H1 (cell line): ENCODE data around the gene ALDH1A2. TPM values are rescaled to one million over a fixed set of nuclear protein-coding genes. Genes with fewer than 3 reads are reported as not detected.

Experiments
- CTCF ChIA-PET: fragments of 300-600 bp; sonication (Branson Sonifier 250); formaldehyde crosslinking; loops from one replicate; lab custom pipeline; 2021; ENCODE audit not compliant: partially characterized antibody; lab: Charles Lee
- POLR2A ChIA-PET: fragments of 300-600 bp; sonication (Branson Sonifier 250); formaldehyde crosslinking; loops from one replicate; lab custom pipeline; 2021; ENCODE audit warnings: inconsistent platforms; ENCODE audit not compliant: partially characterized antibody; lab: Charles Lee
- DNase-seq, 2 experiments: peaks; one replicate each; pipeline versions ENCODE4 v3.0.0 to v3.0.0-alpha.2; 2010 to 2022; ENCODE audit warnings: low spot score in 2 of 2, low read depth in 1 of 2, mixed read lengths in 1 of 2
- FAIRE-seq: peaks from 2 replicates; lab custom pipeline; 2011; peaks lifted over from hg19 to GRCh38; lab: Jason Lieb, UNC
- H2AFZ ChIP-seq: 2 replicates; pipeline ENCODE4 v1.8.1; 2012; ENCODE audit warnings: low read length, inconsistent platforms
- H2AK5ac ChIP-seq: 2 replicates; pipeline ENCODE4 v1.6.1; 2013; ENCODE audit warnings: low read depth, low read length
- H2BK120ac ChIP-seq: replicated peaks from 2 replicates; pipeline ENCODE3; 2013; ENCODE audit warnings: low read depth, low read length, inconsistent platforms
- H2BK12ac ChIP-seq: 2 replicates; pipeline ENCODE4 v1.6.1; 2013; ENCODE audit warnings: low read depth, low read length
- H2BK15ac ChIP-seq: 2 replicates; pipeline ENCODE4 v1.6.1; 2013; ENCODE audit warnings: low read length
- H2BK20ac ChIP-seq: 2 replicates; pipeline ENCODE4 v1.6.1; 2013; ENCODE audit warnings: low read length
- H2BK5ac ChIP-seq: 2 replicates; pipeline ENCODE4 v1.6.1; 2013; ENCODE audit warnings: low read depth, low read length
- H3K14ac ChIP-seq: 2 replicates; pipeline ENCODE4 v1.6.1; 2013; ENCODE audit warnings: inconsistent platforms; ENCODE audit not compliant: insufficient read length
- H3K18ac ChIP-seq: 2 replicates; pipeline ENCODE4 v1.6.1; 2013; ENCODE audit warnings: low read length; ENCODE audit errors: extremely low read depth
- H3K23ac ChIP-seq: 2 replicates; pipeline ENCODE4 v1.6.1; 2013; ENCODE audit warnings: inconsistent platforms; ENCODE audit not compliant: insufficient read length
- H3K23me2 ChIP-seq: 2 replicates; pipeline ENCODE4 v1.6.1; 2013; ENCODE audit warnings: low read depth, low read length
- H3K27ac ChIP-seq: 2 replicates; pipeline ENCODE4 v1.6.1; 2011; ENCODE audit warnings: low read depth, low read length, inconsistent platforms
- H3K27me3 ChIP-seq, 4 experiments: replicated peaks in 1 of 4; 1 replicate in 1 of 4; 2 replicates in 3 of 4; pipeline versions ENCODE4 v1.6.1 to v1.8.1; 2011 to 2013; ENCODE audit warnings: low read length in 3 of 4, mild to moderate bottlenecking in 3 of 4, inconsistent platforms in 2 of 4, mixed read lengths in 2 of 4, moderate library complexity in 1 of 4; ENCODE audit not compliant: control insufficient read depth in 3 of 4, insufficient read depth in 3 of 4; ENCODE audit errors: extremely low read depth in 1 of 4
- H3K36me3 ChIP-seq, 4 experiments: 2 replicates each; pipeline versions ENCODE4 v1.6.1 to v1.8.1; 2011 to 2013; ENCODE audit warnings: mild to moderate bottlenecking in 4 of 4, low read length in 3 of 4, moderate library complexity in 2 of 4, control low read depth in 1 of 4, inconsistent platforms in 1 of 4; ENCODE audit not compliant: insufficient read depth in 4 of 4, control insufficient read depth in 2 of 4
- H3K4ac ChIP-seq: replicated peaks from 2 replicates; pipeline ENCODE3; 2013; ENCODE audit warnings: low read length, low read depth, mixed read lengths, inconsistent platforms; ENCODE audit not compliant: insufficient read length
- H3K4me1 ChIP-seq, 4 experiments: replicated peaks in 1 of 4; 1 replicate in 1 of 4; 2 replicates in 3 of 4; pipeline versions ENCODE4 v1.6.1 to v1.8.1; 2011 to 2013; ENCODE audit warnings: low read length in 3 of 4, inconsistent platforms in 2 of 4, mixed read lengths in 1 of 4; ENCODE audit not compliant: insufficient read depth in 4 of 4, control insufficient read depth in 3 of 4
- H3K4me2 ChIP-seq, 2 experiments: 2 replicates each; pipeline versions ENCODE4 v1.6.1 to v1.8.1; 2011 to 2013; ENCODE audit warnings: low read depth in 2 of 2, low read length in 2 of 2, control low read depth in 1 of 2, inconsistent platforms in 1 of 2, mild to moderate bottlenecking in 1 of 2; ENCODE audit not compliant: insufficient read depth in 1 of 2
- H3K4me3 ChIP-seq, 4 experiments: fragments of 200-600, 300-600 bp in 1 of 4; sonication (generic), shearing (Covaris generic), sonication (Bioruptor Twin) in 1 of 4; 2 replicates each; pipeline versions ENCODE4 v1.5.1 to v1.8.1; 2011 to 2016; ENCODE audit warnings: low read length in 4 of 4, low read depth in 3 of 4, control low read depth in 2 of 4, inconsistent platforms in 2 of 4, mild to moderate bottlenecking in 2 of 4, mixed read lengths in 1 of 4, moderate library complexity in 1 of 4; ENCODE audit not compliant: insufficient read depth in 2 of 4; ENCODE audit errors: extremely low read depth in 1 of 4
- H3K56ac ChIP-seq: replicated peaks from 2 replicates; pipeline ENCODE3; 2013; ENCODE audit warnings: low read depth, mild to moderate bottlenecking, mixed read lengths, low read length, inconsistent platforms; ENCODE audit not compliant: insufficient read length
- H3K79me1 ChIP-seq: 2 replicates; pipeline ENCODE4 v1.6.1; 2013; ENCODE audit warnings: low read depth, low read length, control low read depth
- H3K79me2 ChIP-seq, 2 experiments: 2 replicates each; pipeline versions ENCODE4 v1.6.1 to v1.8.1; 2012 to 2013; ENCODE audit warnings: low read length in 2 of 2, mild to moderate bottlenecking in 2 of 2, inconsistent platforms in 1 of 2; ENCODE audit not compliant: insufficient read depth in 2 of 2, control insufficient read depth in 1 of 2
- H3K9ac ChIP-seq, 4 experiments: replicated peaks in 1 of 4; 1 replicate in 1 of 4; 2 replicates in 3 of 4; pipeline versions ENCODE4 v1.6.1 to v1.8.1; 2011 to 2013; ENCODE audit warnings: low read depth in 3 of 4, low read length in 3 of 4, control low read depth in 2 of 4, mild to moderate bottlenecking in 2 of 4, moderate library complexity in 2 of 4, inconsistent platforms in 1 of 4; ENCODE audit errors: extremely low read depth in 1 of 4
- H3K9me3 ChIP-seq, 2 experiments: 2 replicates each; pipeline versions ENCODE4 v1.6.1 to v1.8.1; 2012 to 2013; ENCODE audit warnings: mild to moderate bottlenecking in 2 of 2, moderate library complexity in 2 of 2, control low read depth in 1 of 2, inconsistent platforms in 1 of 2, low read depth in 1 of 2, low read length in 1 of 2, mixed read lengths in 1 of 2; ENCODE audit not compliant: insufficient read depth in 2 of 2
- H4K20me1 ChIP-seq, 2 experiments: replicated peaks in 1 of 2; 2 replicates each; pipeline versions ENCODE3 to v1.8.1; 2011 to 2013; ENCODE audit warnings: inconsistent platforms in 2 of 2, low read length in 2 of 2, mild to moderate bottlenecking in 1 of 2; ENCODE audit not compliant: insufficient read depth in 2 of 2, control insufficient read depth in 1 of 2
- H4K5ac ChIP-seq: 2 replicates; pipeline ENCODE4 v1.6.1; 2013; ENCODE audit warnings: low read length, low read depth, mixed read lengths, inconsistent platforms; ENCODE audit not compliant: insufficient read length
- H4K8ac ChIP-seq: 2 replicates; pipeline ENCODE4 v1.8.0; 2013; ENCODE audit warnings: mild to moderate bottlenecking, moderate library complexity, low read length, inconsistent platforms; ENCODE audit not compliant: insufficient read depth; ENCODE audit errors: extremely low read depth
- H4K91ac ChIP-seq: replicated peaks from 2 replicates; pipeline ENCODE3; 2013; ENCODE audit warnings: low read length, mixed read lengths, inconsistent platforms; ENCODE audit not compliant: insufficient read length
- CBX5 ChIP-seq: fragments of 300-800, 300-1000 bp; sonication (generic); IDR thresholded peaks from 2 replicates; pipeline ENCODE4 v1.7.1; 2016; ENCODE audit warnings: antibody characterized with exemption, low read length, low read depth
- CTBP2 ChIP-seq: IDR thresholded peaks from 2 replicates; pipeline ENCODE4 v1.7.0; 2011; ENCODE audit warnings: borderline replicate concordance, mild to moderate bottlenecking, moderate library complexity, mixed read lengths, low read length; ENCODE audit not compliant: insufficient read depth, insufficient read length
- HDAC2 ChIP-seq, 2 experiments: fragments of 300-600 bp in 1 of 2; sonication (generic) in 1 of 2; IDR thresholded peaks; 2 replicates each; pipeline ENCODE4 v1.6.1; 2011 to 2012; ENCODE audit warnings: low read depth in 2 of 2, low read length in 2 of 2, mild to moderate bottlenecking in 2 of 2, moderate library complexity in 2 of 2, borderline replicate concordance in 1 of 2, inconsistent platforms in 1 of 2
- JUN ChIP-seq: IDR thresholded peaks from 2 replicates; pipeline ENCODE4 v1.6.1; 2011; ENCODE audit warnings: low read depth, mild to moderate bottlenecking, improper control_type of control experiment, low read length
- RNF2 ChIP-seq: fragments of 200-900, 300-1000 bp; sonication (generic); IDR thresholded peaks from 2 replicates; pipeline ENCODE4 v1.7.1; 2016; ENCODE audit warnings: borderline replicate concordance, low read depth, mild to moderate bottlenecking, antibody characterized with exemption, low read length; ENCODE audit not compliant: poor library complexity, severe bottlenecking; ENCODE audit errors: missing control alignments
- SIN3A ChIP-seq, 2 experiments: IDR thresholded peaks in 1 of 2; conservative IDR thresholded peaks in 1 of 2; 2 replicates each; pipeline ENCODE4 v1.6.1; 2011 to 2012; ENCODE audit warnings: low read length in 2 of 2, improper control_type of control experiment in 1 of 2, low read depth in 1 of 2, mild to moderate bottlenecking in 1 of 2
- SUZ12 ChIP-seq: fragments of 200-600 bp; sonication (generic); IDR thresholded peaks from 2 replicates; pipeline ENCODE4 v1.6.1; 2012; ENCODE audit warnings: mild to moderate bottlenecking, inconsistent platforms, low read length, moderate library complexity, mixed read lengths
- TAF1 ChIP-seq: IDR thresholded peaks from 2 replicates; pipeline ENCODE4 v1.6.1; 2011; ENCODE audit warnings: mild to moderate bottlenecking, low read depth, low read length
- WGBS, 2 experiments: shearing (Covaris generic) in 1 of 2; methylation state at CpG; one replicate each; pipeline versions ENCODE4 v1.1.6 to v1.1.7; 2013 to 2015; ENCODE audit warnings: low lambda C conversion rate in 2 of 2, mixed read lengths in 2 of 2, inconsistent platforms in 1 of 2, low coverage in 1 of 2, missing lambda C conversion rate in 1 of 2; ENCODE audit not compliant: insufficient replicate concordance in 2 of 2, insufficient coverage in 1 of 2, insufficient read length in 1 of 2; ENCODE audit errors: extremely low coverage in 1 of 2, missing lambda C conversion rate in 1 of 2; 5-methylcytosine and 5-hydroxymethylcytosine counted together
- long read RNA-seq, 2 experiments: library from RNA in 1 of 2; library from capped mRNA in 1 of 2; stranded (forward); transcript quantifications; one replicate each; pipeline ENCODE4 v2.0.0, GENCODE V29; 2021; ENCODE audit warnings: inconsistent platforms in 1 of 2
- polyA minus RNA-seq, 3 experiments: library from RNA; depleted of rRNA, polyadenylated mRNA; stranded (reverse); fragments of >200 nt; gene quantifications; 1 replicate in 2 of 3; 2 replicates in 1 of 3; pipeline ENCODE4 v1.2.3, GENCODE V29; 2011
- polyA plus RNA-seq, 7 experiments: library from polyadenylated mRNA; depleted of rRNA in 3 of 7; stranded (reverse) in 5 of 7; unstranded in 2 of 7; fragments of >200 nt in 5 of 7; fragments of 200-250 nt in 2 of 7; gene quantifications; 1 replicate in 5 of 7; 2 replicates in 1 of 7; 4 replicates in 1 of 7; pipeline versions ENCODE4 v1.2.1 to v1.2.3, GENCODE V29; 2011 to 2013; ENCODE audit warnings: missing spikeins in 2 of 7, mixed read lengths in 2 of 7
- total RNA-seq: library from RNA; stranded (reverse); fragmentation: NEBNext Ultra II Directional; extraction: Animal tissue kit (Norgen Biotek cat#: 25700); gene quantifications from 2 replicates; pipeline ENCODE4 v1.2.1, GENCODE V29; 2021

The ALDH1A2 gene
- total RNA-seq (0.24 and 0.31 TPM in 2 replicates), polyA plus RNA-seq (2011; rRNA removed) (0.06 and 0.13 TPM in 2 replicates), polyA minus RNA-seq (2011; rRNA and poly(A)+ RNA removed) (0.22 and 0.37 TPM in 2 replicates)
- polyA plus RNA-seq (2011; cell fraction: cytosol; rRNA removed): 0.22 TPM
- polyA plus RNA-seq (2011; cell fraction: nucleus; rRNA removed): 0.41 TPM
- polyA plus RNA-seq (2012, experiment 1 of 2): 0.13 to 1.5 TPM (median 0.56 TPM) in 4 replicates
- 0.12 TPM for polyA plus RNA-seq (2012, experiment 2 of 2)
- 0.10 TPM for polyA plus RNA-seq (2013, experiment 1 of 2)
- polyA plus RNA-seq (2013, experiment 2 of 2): 0.20 TPM
- not detected for polyA minus RNA-seq (2011; cell fraction: cytosol; rRNA and poly(A)+ RNA removed)
- polyA minus RNA-seq (2011; cell fraction: nucleus; rRNA and poly(A)+ RNA removed): 1.3 TPM
- long read RNA-seq, experiment 1: 0 reads
- long read RNA-seq, experiment 2: 0 reads

GRCh38 chr15:58065445-58066041 is at the start of gene ALDH1A2:
Gene ALDH1A2 (minus strand): TSS chr15:58065711. CDS start chr15:58065650, 61 bp downstream.
- H3K4me3 ChIP-seq: peak within 1 kb of the TSS; percentile 15 to 73 (median 53)
- no peak within 1 kb of the TSS; the same call in 1 of the 2 replicates for H2AFZ ChIP-seq
- DNase-seq (peak in 1 of 2 experiments; percentile 67), FAIRE-seq (no peak)
- H2BK5ac ChIP-seq: no peak within 1 kb of the TSS
- no peaks in the 10 kb centered on the region for H3K36me3 ChIP-seq
- H3K14ac ChIP-seq: no peak within 1 kb of the TSS
- H3K56ac ChIP-seq: no peak within 1 kb of the TSS
- WGBS, 2 experiments: 7% methylated on average over 22 of the region's 75 CpGs; no CpG with 5 or more reads in 1 of the 2 experiments
- peaks cover 0 to 1% of the 10 kb centered on the region in 2 experiments for H4K20me1 ChIP-seq
- H3K79me2 ChIP-seq: no peaks in the 10 kb centered on the region
- POLR2A ChIA-PET: interaction anchor here (0.7 kb wide), 1 partner anchor 358 kb away, joined by 4 read pairs; the partner anchor contains the start of gene POLR2M
- no peak within 1 kb of the TSS for H2AK5ac ChIP-seq
- no peak within 1 kb of the TSS for H3K23ac ChIP-seq
- CTCF ChIA-PET: interaction anchor here (0.7 to 6.9 kb wide), 25 partner anchors 8 to 333 kb away, joined by 3 to 144 read pairs (median 5); no protein-coding TSS in a partner anchor
- no peak within 1 kb of the TSS for H2BK12ac ChIP-seq
- peaks cover 0 to 3% (median under 1%) of the 10 kb centered on the region in 4 experiments; a peak in 3 of 7 replicates for H3K4me1 ChIP-seq
- peak within 1 kb of the TSS; percentile 32; the same call in 1 of the 2 replicates for H3K18ac ChIP-seq
- no peak within 1 kb of the TSS for H2BK15ac ChIP-seq
- no peak within 1 kb of the TSS for H2BK120ac ChIP-seq
- H3K27ac ChIP-seq: no peak within 1 kb of the TSS
- H3K27me3 ChIP-seq: peaks cover 31 to 72% (median 52%) of the 10 kb centered on the region in 4 experiments
- H3K4me2 ChIP-seq: peak within 1 kb of the TSS; percentile 46 to 93
- H3K9ac ChIP-seq: 0 out of 7 replicates have a peak within 1 kb of the TSS, but pooled peaks of 2 of the 4 experiments have one; percentile 1
- no peak within 1 kb of the TSS for H3K4ac ChIP-seq
- H4K5ac ChIP-seq: no peak within 1 kb of the TSS
- H3K79me1 ChIP-seq: no peaks in the 10 kb centered on the region
- H2BK20ac ChIP-seq: no peak within 1 kb of the TSS
- H3K9me3 ChIP-seq: no peaks in the 10 kb centered on the region
- peak within 1 kb of the TSS; percentile 51; the same call in 1 of the 2 replicates for H4K8ac ChIP-seq
- H4K91ac ChIP-seq: no peak within 1 kb of the TSS
- peaks cover 10% of the 10 kb centered on the region; the same call in 1 of the 2 replicates for H3K23me2 ChIP-seq
- peak; percentile 1 for TF ChIP-seq RNF2
- 0 out of 4 replicates have a peak, but pooled peaks of 1 of the 2 experiments have one; percentile 14 for TF ChIP-seq SIN3A (conservative IDR thresholded peaks at IDR 0.05 in 1 of 2, IDR thresholded peaks at IDR 0.05 in 1 of 2; ENCODE audit: low read depth in 1 of 2, low read length in 2 of 2)
- TF ChIP-seq TAF1: 0 out of 2 replicates have a peak, but pooled peaks have one; percentile 11
- no peak for TF ChIP-seq CBX5
- peak; percentile 61 for TF ChIP-seq SUZ12
- TF ChIP-seq CTBP2: no peak
- no peak for TF ChIP-seq HDAC2 (IDR thresholded peaks at IDR 0.05; ENCODE audit: borderline replicate concordance in 1 of 2, low read depth in 2 of 2, low read length in 2 of 2)
- TF ChIP-seq JUN: no peak
